ENCODE measurements around the gene SLC9A7.

Gene SLC9A7

DNA sequence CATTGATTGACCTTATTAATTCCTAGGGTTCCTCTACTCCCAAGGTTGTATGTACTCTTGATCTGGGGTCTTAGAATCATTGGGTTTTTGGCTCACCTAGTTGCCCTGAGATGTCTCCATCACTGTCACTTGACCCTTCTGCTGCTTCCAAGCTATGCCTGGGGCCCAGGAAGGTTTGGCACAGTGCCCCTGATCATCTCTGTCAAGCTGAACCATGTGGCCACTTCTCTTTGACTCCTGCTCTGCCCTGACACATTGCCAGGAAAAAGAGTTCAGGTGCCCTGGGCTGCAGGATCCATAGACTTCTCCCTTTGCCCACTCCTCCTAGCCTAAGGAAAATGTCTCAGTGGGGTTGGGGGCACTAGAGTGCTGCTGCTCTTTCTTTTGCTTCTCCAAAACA is 189.3 kb downstream of the SLC9A7 start:
- no peak for DNase-seq

DNA sequence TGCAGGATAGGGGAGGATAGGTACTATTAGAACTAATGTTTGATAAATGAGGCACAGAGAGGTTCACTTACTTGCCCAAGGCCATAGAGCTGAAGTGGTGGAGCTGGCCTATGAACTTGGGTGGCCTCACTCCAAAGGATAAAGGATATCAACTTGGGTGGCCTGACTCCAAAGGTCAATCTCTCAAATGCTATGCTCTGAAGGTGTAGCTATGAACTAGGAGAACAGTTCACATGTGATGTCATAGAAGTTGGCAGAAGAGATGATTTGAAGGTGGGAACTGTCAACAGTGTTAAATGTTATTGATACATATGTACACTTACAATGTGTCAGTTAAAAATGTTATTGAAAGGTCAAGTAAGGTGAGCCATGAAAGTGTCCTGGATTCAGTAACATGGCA is 191.5 kb downstream of the SLC9A7 start:
- DNase-seq: no peak

DNA sequence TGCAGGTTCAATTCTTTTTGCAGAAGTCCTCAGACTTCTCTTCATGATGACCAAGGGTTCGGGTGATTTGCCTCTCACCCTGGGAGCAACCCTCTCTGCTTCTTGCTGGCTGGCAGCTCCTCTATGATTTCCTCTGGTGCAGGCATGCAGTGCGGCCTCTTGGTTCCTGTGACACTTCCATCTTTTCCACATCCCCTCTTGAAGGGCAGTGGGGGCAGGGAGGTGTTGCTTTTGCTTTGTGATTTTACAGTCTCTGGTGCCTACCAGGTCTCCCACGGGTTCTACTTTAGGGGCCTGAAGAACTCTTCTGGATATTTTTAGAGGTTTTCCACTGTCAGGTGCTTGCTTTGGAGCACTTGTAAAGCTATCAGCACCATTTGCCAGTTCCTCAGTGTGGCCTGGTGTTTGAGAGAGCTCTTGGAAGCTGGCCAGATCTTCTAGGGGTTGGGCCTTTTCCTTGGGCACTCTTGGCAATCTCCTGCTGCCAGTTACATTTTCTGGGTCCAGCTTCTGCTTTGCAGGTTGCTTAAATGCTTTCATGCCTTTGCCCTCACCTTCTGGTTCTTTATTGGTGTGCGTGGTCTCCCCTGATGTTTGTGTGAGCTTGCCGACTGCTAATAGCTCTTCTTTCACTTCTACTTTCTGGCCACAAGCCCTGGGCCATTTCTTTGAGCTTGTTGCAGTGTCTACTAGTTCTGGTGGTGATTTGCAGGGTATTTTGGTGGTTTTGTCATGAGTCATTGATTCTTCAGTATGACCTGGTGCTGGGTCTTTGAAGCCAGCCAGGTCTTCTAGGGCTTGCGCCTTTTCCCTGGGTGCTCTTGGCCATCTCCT is 196.9 kb downstream of the SLC9A7 start:
- peak; percentile 86 for DNase-seq

DNA sequence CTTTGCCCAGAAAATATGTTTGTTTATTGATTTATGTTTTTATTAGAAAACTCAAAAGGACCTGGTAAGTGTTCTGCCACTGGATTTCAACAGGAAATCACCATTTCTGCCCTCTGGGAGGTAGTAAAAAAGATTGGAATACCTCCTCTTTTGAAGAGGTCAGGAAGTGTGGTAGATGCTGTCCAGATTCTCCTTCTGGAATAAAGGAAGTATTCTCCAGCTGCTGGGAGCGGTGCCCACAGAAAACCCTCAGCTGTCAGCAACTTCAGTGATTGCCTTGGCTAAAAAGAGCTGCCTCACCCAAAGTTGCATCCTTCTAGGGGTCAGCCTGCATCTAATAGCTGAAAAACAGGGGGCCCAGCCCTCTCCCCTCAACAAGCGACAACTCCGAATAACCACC is 199.9 kb downstream of the SLC9A7 start:
- DNase-seq: no peak

DNA sequence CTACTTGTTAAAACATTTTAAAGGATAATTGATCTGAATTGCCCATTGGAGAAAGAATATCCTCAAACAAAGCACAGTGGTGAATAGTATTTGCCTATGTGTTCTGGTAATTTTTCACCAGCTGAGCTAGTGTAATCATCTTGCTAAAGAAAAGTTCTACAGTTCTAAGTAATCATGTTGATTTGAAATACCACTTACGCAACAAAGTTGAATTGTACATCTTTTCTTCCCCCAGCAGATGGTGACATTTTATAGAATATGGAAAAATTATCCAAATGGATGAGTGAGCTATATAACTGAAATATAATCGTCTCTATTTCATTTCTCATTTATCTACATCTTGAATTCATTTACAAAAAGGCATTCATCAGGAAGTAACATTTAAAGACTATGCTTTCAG is 204.0 kb downstream of the SLC9A7 start:
- no peak for DNase-seq

DNA sequence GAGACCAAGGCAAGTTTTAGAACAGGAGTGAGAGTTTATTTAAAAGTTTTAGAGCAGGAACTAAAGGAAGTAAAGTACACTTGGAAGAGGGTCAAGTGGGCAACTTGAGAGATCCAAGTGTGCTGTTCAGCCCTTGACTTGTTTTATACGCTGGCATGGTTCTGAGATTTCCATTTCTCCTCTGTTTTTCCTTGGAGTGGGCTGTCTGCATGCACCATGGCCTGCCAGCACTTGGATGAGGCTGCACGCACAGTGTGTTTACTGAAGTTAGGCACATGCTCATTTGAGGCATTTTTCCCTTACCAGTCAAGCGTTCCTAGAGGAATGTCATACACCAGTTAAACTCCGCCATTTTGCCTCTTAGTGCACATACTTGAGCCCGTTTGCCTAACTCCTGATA is 205.0 kb downstream of the SLC9A7 start:
- no peak for DNase-seq

DNA sequence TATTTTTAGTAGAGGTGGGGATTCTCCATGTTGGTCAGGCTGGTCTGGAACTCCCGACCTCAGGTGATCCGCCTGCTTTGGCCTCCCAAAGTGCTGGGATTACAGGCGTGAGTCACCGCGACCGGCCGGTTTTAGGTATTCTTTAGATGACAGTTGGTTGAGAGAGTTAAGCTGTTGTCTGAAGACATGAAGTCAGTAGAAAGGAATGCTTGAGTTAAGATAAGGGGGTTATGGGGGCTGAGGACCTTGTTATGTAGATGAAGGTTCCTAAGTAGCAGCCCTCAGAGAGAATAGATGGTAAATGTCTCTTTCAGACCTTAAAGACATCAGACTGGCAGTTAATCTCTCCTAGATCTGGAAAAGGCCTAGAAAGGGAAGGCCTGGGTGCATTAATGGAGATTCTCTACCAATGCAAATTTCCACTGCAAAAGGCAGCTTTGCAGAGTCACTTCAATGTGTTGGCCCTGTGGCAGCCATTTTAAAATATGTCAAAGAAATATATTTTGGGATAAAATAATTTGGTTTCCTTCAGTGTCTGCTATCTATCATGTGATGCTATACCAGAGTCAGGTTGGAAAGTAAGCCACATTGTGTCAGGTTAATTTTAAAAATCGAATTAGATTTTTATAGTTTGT is 207.3 kb downstream of the SLC9A7 start:
- no peak for DNase-seq

DNA sequence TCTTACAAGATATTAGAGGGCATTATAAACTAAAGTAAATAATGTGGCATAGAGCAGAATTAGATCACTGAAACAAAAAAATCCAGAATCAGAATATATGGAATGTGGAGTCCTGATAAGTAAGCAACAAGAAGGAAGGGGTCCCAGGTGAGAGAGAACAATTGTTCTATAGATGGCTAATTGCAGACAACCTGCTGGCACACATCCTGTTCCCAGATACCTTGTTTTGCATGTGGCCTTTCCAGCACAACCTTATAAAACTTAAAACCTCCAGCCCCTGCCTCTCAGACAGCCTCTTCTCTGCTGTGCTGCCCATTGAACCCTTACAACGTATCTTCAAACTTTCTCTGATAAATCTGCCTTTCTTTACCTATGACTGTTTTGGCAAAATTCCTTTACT is 209.0 kb downstream of the SLC9A7 start:
- no peak for DNase-seq

Data from RPMI8226 (cell line).